ENCODE results near the gene ANKS1A.

ANKS1A gene

DNA sequence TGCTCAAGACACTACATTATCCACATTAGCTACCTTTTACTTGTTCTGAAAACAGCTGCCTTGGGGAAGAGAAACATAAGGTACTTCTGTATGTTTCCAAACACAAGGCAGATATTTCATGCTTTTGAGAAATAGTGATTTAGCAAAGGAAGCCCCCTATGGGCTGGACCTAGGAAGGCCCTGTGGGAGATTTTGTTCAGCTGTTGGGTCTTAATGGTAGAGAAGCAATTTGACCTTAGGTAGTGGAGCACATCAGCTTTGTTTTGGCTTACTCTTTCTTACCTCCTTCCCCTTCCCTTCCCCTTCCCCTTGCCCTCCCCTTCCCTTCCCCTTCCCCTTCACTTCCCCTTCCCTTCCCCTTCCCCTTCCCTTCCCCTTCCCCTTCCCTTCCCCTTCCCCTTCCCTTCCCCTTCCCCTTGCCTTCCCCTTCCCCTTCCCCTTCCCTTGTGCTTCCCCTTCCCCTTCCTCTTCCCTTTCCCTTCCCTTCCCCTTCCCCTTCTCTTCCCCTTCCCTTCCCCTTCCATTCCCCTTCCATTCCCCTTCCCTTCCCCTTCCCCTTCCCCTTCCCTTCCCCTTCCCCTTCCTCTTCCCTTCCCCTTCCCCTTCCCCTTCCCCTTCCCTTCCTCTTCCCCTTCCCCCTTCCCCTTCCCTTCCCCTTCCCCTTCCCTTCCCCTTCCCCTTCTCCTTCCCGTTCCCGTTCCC lies 84.6 kb downstream of the ANKS1A start:
- Histone ChIP-seq H3K36me3 (ENCODE audit: control insufficient read depth, insufficient read depth, low read length) (no peaks in the 10 kb centered on the region; the same call in 1 of the 2 replicates), H3K27me3 (ENCODE audit: control insufficient read depth, insufficient read depth, low read length) (no peaks in the 10 kb centered on the region), H3K4me3 (ENCODE audit: low read length) (no peak overlapping the region), H3K4me1 (ENCODE audit: control insufficient read depth, insufficient read depth, low read length) (no peaks in the 10 kb centered on the region), H3K27ac (ENCODE audit: low read length) (no peak overlapping the region), H3K9me3 (ENCODE audit: control insufficient read depth, insufficient read depth, low read length) (no peaks in the 10 kb centered on the region)
- no CpG with 5 or more reads among the region's 2 CpGs for WGBS (ENCODE audit: insufficient coverage, insufficient read length)
- DNase-seq (ENCODE audit: low read depth, low spot score): no peak

DNA sequence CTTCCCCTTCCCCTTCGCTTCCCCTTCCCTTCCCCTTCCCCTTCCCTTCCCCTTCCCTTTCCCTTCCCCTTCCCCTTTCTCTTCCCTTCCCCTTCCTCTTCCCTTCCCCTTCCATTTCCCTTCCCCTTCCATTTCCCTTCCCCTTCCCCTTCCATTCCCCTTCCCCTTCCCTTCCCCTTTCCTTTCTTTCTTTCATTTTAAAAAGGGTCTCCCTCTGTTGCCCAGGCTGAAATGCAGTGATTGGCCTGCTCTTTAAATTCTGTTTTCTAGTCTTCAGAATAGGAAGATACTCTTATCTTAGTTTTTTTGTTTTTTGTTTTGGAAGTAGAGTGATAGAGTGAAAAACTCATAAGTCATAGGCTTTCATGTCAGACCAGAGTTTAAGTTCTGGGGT lies 85.2 kb downstream of the ANKS1A start:
- H3K27ac ChIP-seq (ENCODE audit: low read length): no peak overlapping the region

DNA sequence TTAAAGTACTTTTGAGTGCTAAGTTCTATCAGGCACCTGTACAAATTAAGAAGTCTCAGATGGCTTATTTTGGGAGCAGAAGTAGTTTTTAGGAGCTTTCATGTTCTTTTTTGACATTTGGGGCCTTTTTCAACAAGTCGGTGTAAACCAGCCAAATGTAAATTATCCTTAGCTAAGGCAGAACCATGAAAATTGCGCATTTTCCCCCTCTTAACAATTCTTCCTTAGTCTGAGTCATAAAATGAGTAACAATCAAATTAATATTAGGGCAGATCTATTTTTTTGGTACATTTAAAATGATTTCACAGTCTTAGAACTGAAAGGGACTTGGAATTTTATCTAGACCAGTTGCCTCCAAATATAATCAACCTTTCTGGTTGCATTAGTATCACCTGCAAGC lies 87.2 kb downstream of the ANKS1A start:
- Histone ChIP-seq H3K27me3 (ENCODE audit: control insufficient read depth, insufficient read depth, low read length) (no peaks in the 10 kb centered on the region), H3K36me3 (ENCODE audit: control insufficient read depth, insufficient read depth, low read length) (no peaks in the 10 kb centered on the region), H3K9me3 (ENCODE audit: control insufficient read depth, insufficient read depth, low read length) (no peaks in the 10 kb centered on the region), H3K4me1 (ENCODE audit: control insufficient read depth, insufficient read depth, low read length) (no peaks in the 10 kb centered on the region), H3K27ac (ENCODE audit: low read length) (no peak overlapping the region), H3K4me3 (ENCODE audit: low read length) (no peak overlapping the region)
- no CpG with 5 or more reads among the region's 2 CpGs for WGBS (ENCODE audit: insufficient coverage, insufficient read length)
- DNase-seq (ENCODE audit: low read depth, low spot score): no peak

More for the DNA sequence above, 85.2 kb downstream of the ANKS1A start:
- WGBS (ENCODE audit: insufficient coverage, insufficient read length): no CpG with 5 or more reads among the region's 1 CpG
- Histone ChIP-seq H3K36me3 (ENCODE audit: control insufficient read depth, insufficient read depth, low read length) (no peaks in the 10 kb centered on the region; the same call in 1 of the 2 replicates), H3K4me1 (ENCODE audit: control insufficient read depth, insufficient read depth, low read length) (no peaks in the 10 kb centered on the region), H3K27me3 (ENCODE audit: control insufficient read depth, insufficient read depth, low read length) (no peaks in the 10 kb centered on the region), H3K4me3 (ENCODE audit: low read length) (no peak overlapping the region), H3K9me3 (ENCODE audit: control insufficient read depth, insufficient read depth, low read length) (no peaks in the 10 kb centered on the region)
- no peak for DNase-seq (ENCODE audit: low read depth, low spot score)

DNA sequence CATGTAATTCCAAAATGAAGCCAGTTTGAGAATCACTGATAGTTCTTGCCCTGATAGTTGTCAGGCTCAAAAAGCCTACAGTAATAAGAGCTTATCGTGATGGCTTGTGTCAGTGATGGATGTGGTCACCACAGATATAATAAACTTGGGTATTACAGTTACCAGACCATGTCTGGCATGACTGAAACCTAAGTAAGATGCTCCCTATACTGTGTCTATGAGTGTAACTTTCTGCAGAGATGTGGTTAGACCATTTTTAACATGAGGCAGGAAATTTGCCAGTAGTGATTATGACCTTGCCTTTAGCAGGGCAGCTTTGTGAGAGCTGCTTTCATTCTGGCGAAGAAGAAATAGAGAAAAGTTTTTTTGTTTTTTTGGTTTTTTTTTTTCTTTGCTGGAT lies 90.2 kb downstream of the ANKS1A start:
- WGBS (ENCODE audit: insufficient coverage, insufficient read length): no CpG with 5 or more reads among the region's 2 CpGs
- DNase-seq (ENCODE audit: low read depth, low spot score): no peak
- Histone ChIP-seq H3K27ac (ENCODE audit: low read length) (no peak overlapping the region), H3K4me1 (ENCODE audit: control insufficient read depth, insufficient read depth, low read length) (no peaks in the 10 kb centered on the region), H3K4me3 (ENCODE audit: low read length) (no peak overlapping the region), H3K9me3 (ENCODE audit: control insufficient read depth, insufficient read depth, low read length) (no peaks in the 10 kb centered on the region), H3K27me3 (ENCODE audit: control insufficient read depth, insufficient read depth, low read length) (no peaks in the 10 kb centered on the region), H3K36me3 (ENCODE audit: control insufficient read depth, insufficient read depth, low read length) (peaks cover 5% of the 10 kb centered on the region; the same call in 1 of the 2 replicates)

DNA sequence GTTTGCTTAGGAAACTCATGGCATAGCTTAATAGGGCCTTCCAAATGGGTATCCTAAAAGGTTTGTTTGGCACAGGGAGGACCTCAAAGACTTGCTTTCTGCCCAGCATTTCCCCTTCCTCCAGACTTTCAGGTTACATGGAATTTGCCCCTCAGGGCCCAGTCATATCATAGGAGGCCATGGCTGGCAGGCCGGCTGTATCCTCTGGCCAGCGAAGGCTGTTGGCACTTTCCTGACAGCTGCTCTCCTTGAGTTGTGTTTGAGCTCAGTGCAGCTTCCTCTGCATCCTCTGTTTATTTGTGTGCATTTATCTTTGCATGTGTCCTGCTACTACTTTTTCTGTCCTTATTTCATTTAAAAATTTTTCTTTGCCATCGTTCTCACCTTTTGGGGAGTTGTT lies 90.9 kb downstream of the ANKS1A start:
- no peaks in the 10 kb centered on the region for H3K4me1 ChIP-seq (ENCODE audit: control insufficient read depth, insufficient read depth, low read length)
- H3K36me3 ChIP-seq (ENCODE audit: control insufficient read depth, insufficient read depth, low read length): peaks cover 5% of the 10 kb centered on the region; the same call in 1 of the 2 replicates
- no peak for DNase-seq (ENCODE audit: low read depth, low spot score)
- no peaks in the 10 kb centered on the region for H3K9me3 ChIP-seq (ENCODE audit: control insufficient read depth, insufficient read depth, low read length)
- H3K4me3 ChIP-seq (ENCODE audit: low read length): no peak overlapping the region
- WGBS (ENCODE audit: insufficient coverage, insufficient read length): no CpG with 5 or more reads among the region's 3 CpGs
- H3K27me3 ChIP-seq (ENCODE audit: control insufficient read depth, insufficient read depth, low read length): no peaks in the 10 kb centered on the region
- H3K27ac ChIP-seq (ENCODE audit: low read length): no peak overlapping the region

DNA sequence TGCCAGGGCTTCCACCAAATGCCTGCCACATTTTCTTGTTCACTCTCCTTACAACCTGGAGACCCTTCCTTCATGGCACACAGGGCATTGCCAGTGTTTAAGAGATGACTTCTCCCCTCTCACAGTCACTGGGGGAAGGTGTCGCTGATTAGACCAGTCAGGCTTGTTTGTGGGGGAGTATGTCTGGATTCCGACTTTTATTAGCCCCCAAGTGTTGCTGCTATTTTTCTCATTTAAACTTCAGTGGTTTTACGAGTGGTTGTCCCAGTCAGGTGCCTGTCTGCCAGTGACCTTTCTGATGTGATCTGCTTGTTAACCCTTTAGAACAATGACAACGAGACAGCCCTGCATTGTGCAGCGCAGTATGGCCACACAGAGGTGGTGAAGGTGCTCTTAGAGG lies 92.3 kb downstream of the ANKS1A start:
- Histone ChIP-seq H3K4me3 (ENCODE audit: low read length) (no peak overlapping the region), H3K27ac (ENCODE audit: low read length) (no peak overlapping the region), H3K36me3 (ENCODE audit: control insufficient read depth, insufficient read depth, low read length) (peaks cover 7% of the 10 kb centered on the region; the same call in 1 of the 2 replicates), H3K27me3 (ENCODE audit: control insufficient read depth, insufficient read depth, low read length) (no peaks in the 10 kb centered on the region), H3K4me1 (ENCODE audit: control insufficient read depth, insufficient read depth, low read length) (no peaks in the 10 kb centered on the region), H3K9me3 (ENCODE audit: control insufficient read depth, insufficient read depth, low read length) (no peaks in the 10 kb centered on the region)
- no CpG with 5 or more reads among the region's 5 CpGs for WGBS (ENCODE audit: insufficient coverage, insufficient read length)
- DNase-seq (ENCODE audit: low read depth, low spot score): no peak

DNA sequence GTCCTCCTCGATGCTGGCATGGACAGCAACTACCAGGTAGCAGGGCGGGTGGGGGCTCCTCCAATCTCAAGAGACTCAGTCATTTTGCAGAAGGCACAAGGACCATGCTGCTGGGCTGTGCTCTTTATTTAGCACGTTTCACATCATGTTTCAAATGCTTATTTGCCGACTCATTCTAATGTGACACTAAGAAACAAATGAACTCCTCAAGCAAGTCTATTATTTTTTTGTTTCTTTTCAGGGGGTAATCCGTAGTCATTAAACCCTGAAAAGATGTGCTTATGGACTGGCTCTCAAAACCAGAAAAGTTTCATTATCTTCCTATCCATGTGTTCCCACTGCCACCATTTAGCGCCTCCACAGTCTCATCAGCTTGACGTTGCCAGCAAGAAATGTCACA lies 92.9 kb downstream of the ANKS1A start:
- Histone ChIP-seq H3K27ac (ENCODE audit: low read length) (no peak overlapping the region), H3K27me3 (ENCODE audit: control insufficient read depth, insufficient read depth, low read length) (no peaks in the 10 kb centered on the region), H3K4me3 (ENCODE audit: low read length) (no peak overlapping the region), H3K9me3 (ENCODE audit: control insufficient read depth, insufficient read depth, low read length) (no peaks in the 10 kb centered on the region), H3K4me1 (ENCODE audit: control insufficient read depth, insufficient read depth, low read length) (no peaks in the 10 kb centered on the region), H3K36me3 (ENCODE audit: control insufficient read depth, insufficient read depth, low read length) (peaks cover 7% of the 10 kb centered on the region; the same call in 1 of the 2 replicates)
- DNase-seq (ENCODE audit: low read depth, low spot score): no peak
- no CpG with 5 or more reads among the region's 7 CpGs for WGBS (ENCODE audit: insufficient coverage, insufficient read length)

DNA sequence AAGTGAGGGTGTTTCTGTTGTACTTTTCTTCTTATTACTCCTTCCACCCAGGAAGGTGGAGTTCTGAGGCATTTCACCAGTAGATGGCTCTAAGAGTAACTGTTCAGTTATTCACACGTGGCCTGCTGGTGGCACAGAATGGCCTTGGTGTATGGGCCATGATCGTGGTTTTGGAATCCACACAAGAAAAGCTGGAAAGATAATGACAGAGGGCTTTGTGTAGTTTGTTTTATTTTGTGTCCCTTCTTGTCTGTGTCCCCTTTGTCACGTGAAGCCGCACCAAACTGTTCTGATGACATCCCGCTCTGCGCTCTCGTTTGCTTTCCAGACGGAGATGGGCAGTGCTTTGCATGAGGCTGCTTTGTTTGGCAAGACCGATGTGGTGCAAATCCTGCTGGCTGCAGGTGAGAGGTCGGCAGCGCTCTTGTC lies 93.4 kb downstream of the ANKS1A start:
- no peaks in the 10 kb centered on the region for H3K9me3 ChIP-seq (ENCODE audit: control insufficient read depth, insufficient read depth, low read length)
- H3K4me3 ChIP-seq (ENCODE audit: low read length): no peak overlapping the region
- H3K4me1 ChIP-seq (ENCODE audit: control insufficient read depth, insufficient read depth, low read length): no peaks in the 10 kb centered on the region
- DNase-seq (ENCODE audit: low read depth, low spot score): no peak
- H3K27ac ChIP-seq (ENCODE audit: low read length): no peak overlapping the region
- peaks cover 7% of the 10 kb centered on the region; the same call in 1 of the 2 replicates for H3K36me3 ChIP-seq (ENCODE audit: control insufficient read depth, insufficient read depth, low read length)
- H3K27me3 ChIP-seq (ENCODE audit: control insufficient read depth, insufficient read depth, low read length): no peaks in the 10 kb centered on the region
- WGBS (ENCODE audit: insufficient coverage, insufficient read length): no CpG with 5 or more reads among the region's 11 CpGs

DNA sequence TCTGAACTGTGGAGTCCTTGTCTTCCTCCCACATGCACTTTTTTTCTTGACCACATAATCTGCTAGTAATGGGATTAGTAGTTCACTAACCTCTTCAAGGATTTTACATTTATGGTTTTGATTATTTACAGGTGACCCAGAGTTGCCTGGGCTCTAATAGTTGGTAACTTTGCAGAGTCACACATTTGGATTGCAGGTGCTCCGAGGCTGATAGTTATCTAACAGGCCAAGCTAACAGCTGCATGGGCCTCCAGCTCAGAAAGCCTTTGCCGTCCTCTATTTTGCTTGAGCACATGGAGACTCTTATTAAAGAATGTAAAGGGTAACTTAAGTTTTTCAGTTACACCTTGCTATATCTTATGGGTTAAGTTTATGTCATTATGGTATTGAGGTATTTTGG lies 95.4 kb downstream of the ANKS1A start:
- Histone ChIP-seq H3K27me3 (ENCODE audit: control insufficient read depth, insufficient read depth, low read length) (no peaks in the 10 kb centered on the region), H3K27ac (ENCODE audit: low read length) (no peak overlapping the region), H3K4me3 (ENCODE audit: low read length) (no peak overlapping the region), H3K4me1 (ENCODE audit: control insufficient read depth, insufficient read depth, low read length) (no peaks in the 10 kb centered on the region), H3K9me3 (ENCODE audit: control insufficient read depth, insufficient read depth, low read length) (no peaks in the 10 kb centered on the region), H3K36me3 (ENCODE audit: control insufficient read depth, insufficient read depth, low read length) (peaks cover 7% of the 10 kb centered on the region; the same call in 1 of the 2 replicates)
- no peak for DNase-seq (ENCODE audit: low read depth, low spot score)
- WGBS (ENCODE audit: insufficient coverage, insufficient read length): no CpG with 5 or more reads among the region's 2 CpGs

DNA sequence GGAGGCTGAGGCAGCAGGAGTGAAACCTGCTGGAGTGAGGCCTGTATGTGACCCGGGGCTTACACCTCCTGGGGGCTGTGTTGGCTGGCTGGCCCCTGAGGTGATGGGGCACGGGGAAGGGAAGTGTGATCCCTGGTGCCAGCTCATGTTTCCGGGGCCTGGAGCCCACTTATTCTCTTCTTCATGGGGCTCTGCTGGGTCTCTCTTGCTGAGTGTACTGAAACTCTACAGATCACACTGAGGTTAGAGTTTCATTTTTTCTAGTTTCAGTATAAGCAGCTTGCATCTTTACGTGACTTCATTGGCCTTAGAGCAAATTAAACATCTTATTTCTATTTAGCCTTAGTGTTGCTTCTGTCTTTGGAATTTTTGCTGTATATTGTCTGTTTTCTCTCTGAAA lies 96.2 kb downstream of the ANKS1A start:
- no CpG with 5 or more reads among the region's 4 CpGs for WGBS (ENCODE audit: insufficient coverage, insufficient read length)
- H3K4me1 ChIP-seq (ENCODE audit: control insufficient read depth, insufficient read depth, low read length): no peaks in the 10 kb centered on the region

DNA sequence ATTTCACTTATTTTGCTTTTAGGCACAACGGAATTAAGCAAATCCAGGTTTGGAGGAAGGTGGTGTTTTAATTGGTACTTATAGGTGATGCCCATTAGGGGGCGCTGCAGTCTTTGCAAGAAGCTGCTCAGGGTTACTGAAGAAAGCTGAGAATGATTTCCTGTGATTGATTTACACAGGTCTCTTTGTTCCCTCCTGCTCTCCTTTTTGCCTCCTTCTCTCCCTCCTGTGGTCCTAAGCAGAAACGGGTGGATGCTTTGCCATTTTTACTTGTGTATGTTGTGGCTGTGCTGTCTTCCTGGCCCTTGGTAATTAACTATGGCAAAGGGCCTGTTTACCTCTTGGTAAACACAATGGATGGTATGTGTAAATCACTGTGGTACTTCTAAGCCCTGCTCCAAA lies 97.8 kb downstream of the ANKS1A start:
- WGBS (ENCODE audit: insufficient coverage, insufficient read length): no CpG with 5 or more reads among the region's 3 CpGs
- no peaks in the 10 kb centered on the region for H3K9me3 ChIP-seq (ENCODE audit: control insufficient read depth, insufficient read depth, low read length)
- no peaks in the 10 kb centered on the region for H3K27me3 ChIP-seq (ENCODE audit: control insufficient read depth, insufficient read depth, low read length)
- peaks cover 7% of the 10 kb centered on the region; the same call in 1 of the 2 replicates for H3K36me3 ChIP-seq (ENCODE audit: control insufficient read depth, insufficient read depth, low read length)
- DNase-seq (ENCODE audit: low read depth, low spot score): peak; percentile 61
- no peaks in the 10 kb centered on the region for H3K4me1 ChIP-seq (ENCODE audit: control insufficient read depth, insufficient read depth, low read length)
- H3K4me3 ChIP-seq (ENCODE audit: low read length): no peak overlapping the region
- H3K27ac ChIP-seq (ENCODE audit: low read length): no peak overlapping the region

More for the DNA sequence above, 96.2 kb downstream of the ANKS1A start:
- no peak overlapping the region for H3K27ac ChIP-seq (ENCODE audit: low read length)
- peaks cover 7% of the 10 kb centered on the region; the same call in 1 of the 2 replicates for H3K36me3 ChIP-seq (ENCODE audit: control insufficient read depth, insufficient read depth, low read length)
- no peak overlapping the region for H3K4me3 ChIP-seq (ENCODE audit: low read length)
- H3K9me3 ChIP-seq (ENCODE audit: control insufficient read depth, insufficient read depth, low read length): no peaks in the 10 kb centered on the region
- H3K27me3 ChIP-seq (ENCODE audit: control insufficient read depth, insufficient read depth, low read length): no peaks in the 10 kb centered on the region
- no peak for DNase-seq (ENCODE audit: low read depth, low spot score)

Data from iPS DF 6.9 (cell line).